Subcutaneous adipose tissue (tissue), 4 donors: ENCODE data around the gene CYP3A5. TPM values are rescaled to one million over a fixed set of nuclear protein-coding genes. Genes with fewer than 3 reads are reported as not detected.

Experiments used
- CTCF ChIP-seq: fragments of 450-650 bp; IDR thresholded peaks from one replicate; pipeline ENCODE4 v1.5.1; 2016; ENCODE audit warnings: low read depth, mild to moderate bottlenecking, control low read depth, antibody characterized with exemption, moderate library complexity
- total RNA-seq, 4 donors: library from RNA; depleted of rRNA; stranded (reverse); fragments of >200 nt; gene quantifications; one replicate each; pipeline ENCODE4 v1.1.0, GENCODE V29; 2016

CYP3A5 gene
- total RNA-seq, 4 donors from 2014 or later: 0.88 to 191 (median 58.1) TPM

GRCh38 chr7:99648843-99649242, 31.0 kb downstream of the CYP3A5 start:
- TF ChIP-seq CTCF: no peak

- no peak for TF ChIP-seq CTCF
These were observed 34.2 kb downstream of the CYP3A5 start for GRCh38 chr7:99645590-99645989.

GRCh38 chr7:99644431-99644830, 35.4 kb downstream of the CYP3A5 start:
- TF ChIP-seq CTCF: no peak

GRCh38 chr7:99643464-99643863, 36.3 kb downstream of the CYP3A5 start:
- TF ChIP-seq CTCF: no peak

- no peak for TF ChIP-seq CTCF
These were observed 37.8 kb downstream of the CYP3A5 start for GRCh38 chr7:99642027-99642426.

GRCh38 chr7:99639267-99639666, 40.5 kb downstream of the CYP3A5 start:
- no peak for TF ChIP-seq CTCF

- no peak for TF ChIP-seq CTCF
These were observed 41.1 kb downstream of the CYP3A5 start for GRCh38 chr7:99638731-99639130.
